K562 (cell line): Measurements from ENCODE around the gene HFE. TPM values are rescaled to one million over a fixed set of nuclear protein-coding genes. Genes with fewer than 3 reads are reported as not detected.
A peak's percentile ranks its signal among the peaks of the same experiment; 100 is the strongest.

Experiments used
- CCAR2 ChIP-seq: fragments of 200-400 bp; formaldehyde crosslinking; IDR thresholded peaks from 2 replicates; pipeline ENCODE4 v1.6.1; 2017; ENCODE audit warnings: mild to moderate bottlenecking, low read depth, low read length
- DIDO1 ChIP-seq: fragments of 450-650 bp; IDR thresholded peaks from 2 replicates; pipeline ENCODE4 v1.6.1; 2016; ENCODE audit warnings: low read depth, missing biosample characterization, missing genetic modification characterization
- EHMT2 ChIP-seq: fragments of 450-650 bp; IDR thresholded peaks from 2 replicates; pipeline ENCODE4 v1.6.1; 2018; ENCODE audit warnings: antibody characterized with exemption
- FOXM1 ChIP-seq, 2 experiments: fragments of 450-650 bp in 1 of 2; sonication (generic) in 1 of 2; formaldehyde crosslinking in 1 of 2; IDR thresholded peaks; 2 replicates each; pipeline versions ENCODE4 v1.6.1 to v1.9.0; 2017 to 2022; ENCODE audit warnings: low read depth in 2 of 2, mild to moderate bottlenecking in 2 of 2, missing genetic modification reagents in 1 of 2, moderate library complexity in 1 of 2
- MXI1 ChIP-seq: IDR thresholded peaks from 2 replicates; pipeline ENCODE4 v1.6.1; 2011; ENCODE audit warnings: low read depth, mild to moderate bottlenecking, improper control_type of control experiment, low read length
- MYBL2 ChIP-seq, 2 experiments: fragments of 450-650 bp in 1 of 2; sonication (generic) in 1 of 2; formaldehyde crosslinking in 1 of 2; IDR thresholded peaks; 2 replicates each; pipeline versions ENCODE4 v1.6.1 to v1.8.1; 2017 to 2022; ENCODE audit warnings: borderline replicate concordance in 1 of 2, inconsistent platforms in 1 of 2, low read depth in 1 of 2, mild to moderate bottlenecking in 1 of 2, missing genetic modification reagents in 1 of 2, moderate library complexity in 1 of 2
- RBM25 ChIP-seq: fragments of 200-400 bp; formaldehyde crosslinking; IDR thresholded peaks from 2 replicates; pipeline ENCODE4 v1.6.1; 2018; ENCODE audit warnings: low read length, low read depth, moderate library complexity; ENCODE audit not compliant: severe bottlenecking
- RBM39 ChIP-seq: fragments of 200-400 bp; formaldehyde crosslinking; optimal IDR thresholded peaks from 2 replicates; pipeline ENCODE3; 2018; ENCODE audit warnings: low read depth, low read length
- SPI1 ChIP-seq: IDR thresholded peaks from 2 replicates; pipeline ENCODE4 v1.6.1; 2011; ENCODE audit warnings: low read depth, low read length, control low read depth, borderline replicate concordance
- TARDBP ChIP-seq: fragments of 450-650 bp; IDR thresholded peaks from 2 replicates; pipeline ENCODE4 v1.6.1; 2016
- TGIF2 ChIP-seq: sonication (generic); formaldehyde crosslinking; IDR thresholded peaks from 2 replicates; pipeline ENCODE4 v1.8.1; 2022; ENCODE audit warnings: mild to moderate bottlenecking, missing genetic modification reagents, moderate library complexity
- ZNF384 ChIP-seq: IDR thresholded peaks from 2 replicates; pipeline ENCODE4 v1.6.1; 2012; ENCODE audit warnings: low read depth, low read length, improper control_type of control experiment
- ZNF695 ChIP-seq: fragments of 450-650 bp; formaldehyde crosslinking; IDR thresholded peaks from 2 replicates; pipeline ENCODE4 v1.4.0; 2020; ENCODE audit warnings: mild to moderate bottlenecking, moderate library complexity
- polyA plus RNA-seq, 8 experiments: library from polyadenylated mRNA; depleted of rRNA in 4 of 8; stranded (reverse) in 5 of 8; unstranded in 3 of 8; fragments of >200 nt; fragmentation: Nextera tagmentation in 2 of 8; fragmentation: Illumina TruSeq in 1 of 8; extraction: Ambion mirVana in 2 of 8; extraction: Trizol in 1 of 8; gene quantifications; 2 replicates each; pipeline versions ENCODE4 v1.2.1 to v1.2.3, GENCODE V29; 2011 to 2014; ENCODE audit warnings: inconsistent platforms in 1 of 8, missing spikeins in 1 of 8
- total RNA-seq, 7 experiments: library from RNA; depleted of rRNA in 6 of 7; stranded (reverse); fragments of >200 nt in 6 of 7; fragmentation: Illumina TruSeq in 2 of 7; extraction: Trizol in 2 of 7; gene quantifications; 2 replicates each; pipeline versions ENCODE4 v1.2.1 to v1.2.3, GENCODE V29; 2011 to 2021; ENCODE audit warnings: low replicate concordance in 1 of 7
- TF ChIP-seq, protein P1 (sequence below): IDR thresholded peaks from 2 replicates; pipeline ENCODE4 v1.6.1; 2012; ENCODE audit warnings: low read depth, low read length, improper control_type of control experiment, borderline replicate concordance
- TF ChIP-seq, protein P2 (sequence below): sonication (generic); formaldehyde crosslinking; IDR thresholded peaks from 2 replicates; pipeline ENCODE4 v1.8.0; 2022; ENCODE audit warnings: mild to moderate bottlenecking, missing genetic modification reagents
- TF ChIP-seq, protein P3 (sequence below): fragments of 250-450 bp; sonication (Bioruptor Pico); IDR thresholded peaks from 2 replicates; pipeline ENCODE4 v1.4.0; 2020
- TF ChIP-seq, protein P4 (sequence below): fragments of 250-450 bp; sonication (Bioruptor Pico); IDR thresholded peaks from 2 replicates; pipeline ENCODE4 v1.5.0; 2021

HFE gene
- total and polyA plus RNA-seq, 9 of the 15 experiments (the other 6 are each of a cell fraction or from before 2014, with no cell fraction given): 0.14 to 1.2 (median 0.76) TPM

DNA sequence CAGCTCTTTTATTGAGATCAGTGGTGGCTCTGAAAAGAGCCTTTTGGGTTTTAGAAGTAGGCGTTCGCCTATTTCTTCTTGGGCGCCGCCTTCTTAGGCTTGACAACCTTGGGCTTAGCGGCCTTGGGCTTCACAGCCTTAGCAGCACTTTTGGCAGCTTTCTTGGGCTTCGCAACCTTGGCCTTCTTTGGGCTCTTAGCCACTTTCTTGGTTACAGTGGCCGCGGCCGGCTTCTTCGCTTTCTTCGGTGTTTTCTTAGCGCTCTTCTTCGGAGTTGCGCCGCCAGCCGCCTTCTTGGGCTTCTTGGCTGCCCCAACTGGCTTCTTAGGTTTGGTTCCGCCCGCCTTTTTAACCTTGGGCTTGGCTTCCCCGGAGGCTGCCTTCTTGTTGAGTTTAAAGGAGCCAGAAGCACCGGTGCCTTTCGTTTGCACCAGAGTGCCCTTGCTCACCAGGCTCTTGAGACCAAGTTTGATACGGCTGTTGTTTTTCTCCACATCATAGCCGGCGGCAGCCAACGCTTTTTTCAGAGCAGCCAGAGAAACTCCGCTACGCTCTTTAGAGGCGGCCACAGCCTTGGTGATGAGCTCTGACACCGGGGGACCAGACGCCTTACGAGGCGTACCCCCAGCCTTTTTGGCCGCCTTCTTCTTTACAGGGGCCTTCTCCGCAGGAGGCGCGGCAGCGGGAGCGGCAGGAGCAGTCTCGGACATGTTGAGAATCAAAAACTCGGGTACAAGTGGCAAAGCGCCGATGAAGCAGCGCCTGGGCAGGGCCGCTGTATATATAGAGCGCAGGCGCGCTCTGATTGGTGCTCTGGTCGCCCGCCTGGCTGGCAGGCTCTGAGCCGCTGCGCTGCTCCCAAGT is 31.3 kb upstream of the HFE start (continued):
- TF ChIP-seq, protein P1, sequence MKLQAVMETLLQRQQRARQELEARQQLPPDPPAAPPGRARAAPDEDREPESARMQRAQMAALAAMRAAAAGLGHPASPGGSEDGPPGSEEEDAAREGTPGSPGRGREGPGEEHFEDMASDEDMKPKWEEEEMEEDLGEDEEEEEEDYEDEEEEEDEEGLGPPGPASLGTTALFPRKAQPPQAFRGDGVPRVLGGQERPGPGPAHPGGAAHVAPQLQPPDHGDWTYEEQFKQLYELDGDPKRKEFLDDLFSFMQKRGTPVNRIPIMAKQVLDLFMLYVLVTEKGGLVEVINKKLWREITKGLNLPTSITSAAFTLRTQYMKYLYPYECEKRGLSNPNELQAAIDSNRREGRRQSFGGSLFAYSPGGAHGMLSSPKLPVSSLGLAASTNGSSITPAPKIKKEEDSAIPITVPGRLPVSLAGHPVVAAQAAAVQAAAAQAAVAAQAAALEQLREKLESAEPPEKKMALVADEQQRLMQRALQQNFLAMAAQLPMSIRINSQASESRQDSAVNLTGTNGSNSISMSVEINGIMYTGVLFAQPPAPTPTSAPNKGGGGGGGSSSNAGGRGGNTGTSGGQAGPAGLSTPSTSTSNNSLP: peak; percentile 24; the same call in 1 of the 2 replicates
- TF ChIP-seq DIDO1 (tag): no peak
- no peak for TF ChIP-seq MYBL2 (IDR thresholded peaks at IDR 0.05; ENCODE audit: low read depth)
- TF ChIP-seq MYBL2 (CRISPR knock-in tag; IDR thresholded peaks at IDR 0.05; ENCODE audit: borderline replicate concordance): no peak
- peak; percentile 6; the same call in 1 of the 2 replicates for TF ChIP-seq MXI1
- TF ChIP-seq RBM25: no peak
- peak; percentile 99 for TF ChIP-seq RBM39
- TF ChIP-seq, protein P2, sequence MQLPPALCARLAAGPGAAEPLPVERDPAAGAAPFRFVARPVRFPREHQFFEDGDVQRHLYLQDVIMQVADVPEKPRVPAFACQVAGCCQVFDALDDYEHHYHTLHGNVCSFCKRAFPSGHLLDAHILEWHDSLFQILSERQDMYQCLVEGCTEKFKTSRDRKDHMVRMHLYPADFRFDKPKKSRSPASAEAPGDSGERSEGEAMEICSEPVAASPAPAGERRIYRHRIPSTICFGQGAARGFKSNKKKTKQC: peak; percentile 94
- TF ChIP-seq, protein P3, sequence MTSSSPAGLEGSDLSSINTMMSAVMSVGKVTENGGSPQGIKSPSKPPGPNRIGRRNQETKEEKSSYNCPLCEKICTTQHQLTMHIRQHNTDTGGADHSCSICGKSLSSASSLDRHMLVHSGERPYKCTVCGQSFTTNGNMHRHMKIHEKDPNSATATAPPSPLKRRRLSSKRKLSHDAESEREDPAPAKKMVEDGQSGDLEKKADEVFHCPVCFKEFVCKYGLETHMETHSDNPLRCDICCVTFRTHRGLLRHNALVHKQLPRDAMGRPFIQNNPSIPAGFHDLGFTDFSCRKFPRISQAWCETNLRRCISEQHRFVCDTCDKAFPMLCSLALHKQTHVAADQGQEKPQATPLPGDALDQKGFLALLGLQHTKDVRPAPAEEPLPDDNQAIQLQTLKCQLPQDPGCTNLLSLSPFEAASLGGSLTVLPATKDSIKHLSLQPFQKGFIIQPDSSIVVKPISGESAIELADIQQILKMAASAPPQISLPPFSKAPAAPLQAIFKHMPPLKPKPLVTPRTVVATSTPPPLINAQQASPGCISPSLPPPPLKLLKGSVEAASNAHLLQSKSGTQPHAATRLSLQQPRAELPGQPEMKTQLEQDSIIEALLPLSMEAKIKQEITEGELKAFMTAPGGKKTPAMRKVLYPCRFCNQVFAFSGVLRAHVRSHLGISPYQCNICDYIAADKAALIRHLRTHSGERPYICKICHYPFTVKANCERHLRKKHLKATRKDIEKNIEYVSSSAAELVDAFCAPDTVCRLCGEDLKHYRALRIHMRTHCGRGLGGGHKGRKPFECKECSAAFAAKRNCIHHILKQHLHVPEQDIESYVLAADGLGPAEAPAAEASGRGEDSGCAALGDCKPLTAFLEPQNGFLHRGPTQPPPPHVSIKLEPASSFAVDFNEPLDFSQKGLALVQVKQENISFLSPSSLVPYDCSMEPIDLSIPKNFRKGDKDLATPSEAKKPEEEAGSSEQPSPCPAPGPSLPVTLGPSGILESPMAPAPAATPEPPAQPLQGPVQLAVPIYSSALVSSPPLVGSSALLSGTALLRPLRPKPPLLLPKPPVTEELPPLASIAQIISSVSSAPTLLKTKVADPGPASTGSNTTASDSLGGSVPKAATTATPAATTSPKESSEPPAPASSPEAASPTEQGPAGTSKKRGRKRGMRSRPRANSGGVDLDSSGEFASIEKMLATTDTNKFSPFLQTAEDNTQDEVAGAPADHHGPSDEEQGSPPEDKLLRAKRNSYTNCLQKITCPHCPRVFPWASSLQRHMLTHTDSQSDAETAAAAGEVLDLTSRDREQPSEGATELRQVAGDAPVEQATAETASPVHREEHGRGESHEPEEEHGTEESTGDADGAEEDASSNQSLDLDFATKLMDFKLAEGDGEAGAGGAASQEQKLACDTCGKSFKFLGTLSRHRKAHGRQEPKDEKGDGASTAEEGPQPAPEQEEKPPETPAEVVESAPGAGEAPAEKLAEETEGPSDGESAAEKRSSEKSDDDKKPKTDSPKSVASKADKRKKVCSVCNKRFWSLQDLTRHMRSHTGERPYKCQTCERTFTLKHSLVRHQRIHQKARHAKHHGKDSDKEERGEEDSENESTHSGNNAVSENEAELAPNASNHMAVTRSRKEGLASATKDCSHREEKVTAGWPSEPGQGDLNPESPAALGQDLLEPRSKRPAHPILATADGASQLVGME (CRISPR knock-in tag): no peak
- TF ChIP-seq, protein P4, sequence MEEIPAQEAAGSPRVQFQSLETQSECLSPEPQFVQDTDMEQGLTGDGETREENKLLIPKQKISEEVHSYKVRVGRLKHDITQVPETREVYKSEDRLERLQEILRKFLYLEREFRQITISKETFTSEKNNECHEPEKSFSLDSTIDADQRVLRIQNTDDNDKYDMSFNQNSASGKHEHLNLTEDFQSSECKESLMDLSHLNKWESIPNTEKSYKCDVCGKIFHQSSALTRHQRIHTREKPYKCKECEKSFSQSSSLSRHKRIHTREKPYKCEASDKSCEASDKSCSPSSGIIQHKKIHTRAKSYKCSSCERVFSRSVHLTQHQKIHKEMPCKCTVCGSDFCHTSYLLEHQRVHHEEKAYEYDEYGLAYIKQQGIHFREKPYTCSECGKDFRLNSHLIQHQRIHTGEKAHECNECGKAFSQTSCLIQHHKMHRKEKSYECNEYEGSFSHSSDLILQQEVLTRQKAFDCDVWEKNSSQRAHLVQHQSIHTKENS (CRISPR knock-in tag): no peak
- no peak; the same call in 1 of the 2 replicates for TF ChIP-seq TARDBP
- TF ChIP-seq FOXM1 (IDR thresholded peaks at IDR 0.05; ENCODE audit: low read depth): 0 out of 2 replicates have a peak, but pooled peaks have one; percentile 10
- TF ChIP-seq FOXM1 (CRISPR knock-in tag; IDR thresholded peaks at IDR 0.05; ENCODE audit: low read depth): no peak
- TF ChIP-seq SPI1: 0 out of 2 replicates have a peak, but pooled peaks have one; percentile 6
- no peak for TF ChIP-seq CCAR2
- TF ChIP-seq TGIF2 (CRISPR knock-in tag): no peak; the same call in 1 of the 2 replicates
- 0 out of 2 replicates have a peak, but pooled peaks have one; percentile 42 for TF ChIP-seq ZNF384
- TF ChIP-seq ZNF695 (CRISPR knock-in tag): no peak
- no peak for TF ChIP-seq EHMT2
